Articular chondrocyte of knee joint (primary cell): ENCODE results near the gene TMEM185B. TPM values are rescaled to one million over a fixed set of nuclear protein-coding genes. Genes with fewer than 3 reads are reported as not detected.

Source experiments
- small RNA-seq: library from RNA; depleted of rRNA; stranded (forward); fragments of <200 nt; gene quantifications from one replicate; pipeline ENCODE3, GENCODE V24; 2012
- total RNA-seq: library from RNA; depleted of rRNA; stranded (reverse); fragments of >200 nt; gene quantifications from 2 replicates; pipeline ENCODE4 v1.2.3, GENCODE V29; 2012

Gene TMEM185B
- 41.1 and 44.7 TPM in 2 replicates for total RNA-seq

DNA sequence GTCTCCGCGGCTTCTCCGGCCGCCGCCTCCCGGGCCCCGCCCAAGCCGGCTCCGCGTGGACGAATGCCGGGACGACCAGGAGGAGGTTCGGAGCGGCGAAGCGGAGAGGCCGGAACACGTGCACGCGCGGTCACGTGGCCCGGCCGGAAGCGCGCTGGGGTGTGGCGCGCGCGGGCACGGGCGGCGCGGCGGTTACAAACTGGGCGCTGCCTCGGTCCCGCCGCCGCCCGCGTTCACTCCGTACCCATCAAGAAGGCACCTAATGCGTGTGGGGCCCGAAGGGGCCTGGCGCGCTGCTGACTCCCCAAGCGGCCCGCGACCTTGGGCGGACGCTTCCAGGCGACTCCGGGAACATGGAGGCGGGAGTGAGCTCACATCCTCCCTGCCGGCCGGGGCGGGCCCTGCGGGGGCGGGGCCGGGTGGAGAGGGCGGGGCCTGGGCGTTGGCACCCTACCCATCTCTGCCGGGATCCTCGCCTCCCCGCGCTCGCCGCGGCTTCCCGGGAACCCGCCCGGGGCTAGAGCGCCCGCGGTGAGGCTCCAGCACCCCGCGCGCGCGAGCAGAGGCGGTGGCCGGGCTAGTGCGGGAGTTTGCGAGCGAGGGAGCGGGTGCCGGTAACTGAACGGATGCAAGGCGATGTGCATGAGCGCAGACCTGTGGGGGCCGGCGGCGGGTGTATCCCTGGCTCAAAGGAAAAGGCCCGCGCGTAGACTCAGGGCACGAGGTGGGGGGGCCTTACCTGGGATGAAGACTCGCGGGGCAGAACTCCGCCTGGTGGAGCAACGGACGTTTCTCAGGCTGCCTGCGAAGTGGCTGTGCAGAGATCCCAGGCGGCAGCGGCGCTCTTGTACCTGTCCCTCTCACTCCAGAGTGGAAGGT, at the start of gene TMEM185B:
TSS of gene TMEM185B (minus strand) at position 367 of the 879 bp plus-strand sequence. CDS start 424 bp downstream, outside the sequence.

DNA sequence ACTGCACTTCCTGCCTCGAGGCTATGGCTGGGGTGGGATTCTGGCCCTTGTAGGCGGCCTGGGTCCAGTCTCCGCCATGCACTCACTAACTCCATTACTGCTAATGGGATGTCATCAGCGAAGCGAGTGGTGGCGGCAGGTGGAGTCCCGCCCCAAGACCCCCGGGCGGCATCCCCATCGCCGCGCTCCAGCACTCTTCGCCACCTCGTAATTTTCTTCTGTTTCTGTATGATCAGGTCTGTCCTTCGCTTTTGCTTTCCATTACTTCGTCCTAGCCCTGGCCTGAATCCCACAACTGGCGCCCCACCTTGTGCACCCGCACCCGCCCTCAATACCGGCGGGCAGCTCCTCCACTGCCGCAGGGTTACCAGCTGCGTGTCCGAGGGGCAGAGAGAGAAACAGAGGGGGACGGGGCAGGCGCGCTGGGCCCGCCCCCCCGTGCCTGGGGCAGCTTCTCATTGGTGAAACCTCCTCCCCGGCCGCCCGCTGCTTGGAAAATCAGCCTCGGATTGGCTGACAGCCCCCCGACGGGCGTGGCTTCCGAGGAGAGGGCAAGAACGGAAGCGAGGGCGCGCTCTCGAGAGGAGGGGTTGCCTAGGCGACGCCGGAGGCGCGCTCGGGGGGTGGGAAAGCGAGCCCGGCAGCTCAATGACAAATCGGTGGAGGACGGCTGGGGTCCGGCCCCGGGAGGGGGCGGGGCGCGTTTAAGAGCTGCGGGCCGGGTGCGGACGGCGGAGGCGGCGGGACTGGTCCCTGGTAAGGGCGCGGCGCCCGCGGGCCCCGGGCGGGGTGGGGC, 29.2 kb upstream of the TMEM185B start, which contains the start of gene RALB:
TSS of gene RALB (plus strand) at position 628 of the 796 bp plus-strand sequence. CDS start 25,813 bp downstream, outside the sequence.

Small RNAs within 50 kb of the gene (small RNA-seq; reads per million reads assigned to genes)
- gene MTND4LP14 (not detected), gene RF00019 (not detected)

Other genes starting within 250 kb of the TMEM185B start
- 6.4 and 10.3 TPM in 2 replicates for gene EPB41L5, start 210.3 kb downstream of the TMEM185B start, total RNA-seq
- 61.8 and 75.9 TPM in 2 replicates for gene RALB, start 29.5 kb upstream of the TMEM185B start, total RNA-seq
- gene INHBB, start 122.7 kb upstream of the TMEM185B start, total RNA-seq = 3.3 and 5.2 TPM in 2 replicates